GM19438 (cell line): ENCODE measurements around the gene CPED1.
"Not testable (repeated sequence)": the region's sequence is repeated elsewhere in the genome, so short reads cannot be mapped to it uniquely, and the experiment has no call there.

Source experiments
- ATAC-seq: cut with Tn5 transposase; IDR thresholded peaks from one replicate; pipeline ENCODE4 v1.9.1; 2021; ENCODE audit warnings: low read depth; ENCODE audit not compliant: unreplicated experiment

Gene CPED1

DNA sequence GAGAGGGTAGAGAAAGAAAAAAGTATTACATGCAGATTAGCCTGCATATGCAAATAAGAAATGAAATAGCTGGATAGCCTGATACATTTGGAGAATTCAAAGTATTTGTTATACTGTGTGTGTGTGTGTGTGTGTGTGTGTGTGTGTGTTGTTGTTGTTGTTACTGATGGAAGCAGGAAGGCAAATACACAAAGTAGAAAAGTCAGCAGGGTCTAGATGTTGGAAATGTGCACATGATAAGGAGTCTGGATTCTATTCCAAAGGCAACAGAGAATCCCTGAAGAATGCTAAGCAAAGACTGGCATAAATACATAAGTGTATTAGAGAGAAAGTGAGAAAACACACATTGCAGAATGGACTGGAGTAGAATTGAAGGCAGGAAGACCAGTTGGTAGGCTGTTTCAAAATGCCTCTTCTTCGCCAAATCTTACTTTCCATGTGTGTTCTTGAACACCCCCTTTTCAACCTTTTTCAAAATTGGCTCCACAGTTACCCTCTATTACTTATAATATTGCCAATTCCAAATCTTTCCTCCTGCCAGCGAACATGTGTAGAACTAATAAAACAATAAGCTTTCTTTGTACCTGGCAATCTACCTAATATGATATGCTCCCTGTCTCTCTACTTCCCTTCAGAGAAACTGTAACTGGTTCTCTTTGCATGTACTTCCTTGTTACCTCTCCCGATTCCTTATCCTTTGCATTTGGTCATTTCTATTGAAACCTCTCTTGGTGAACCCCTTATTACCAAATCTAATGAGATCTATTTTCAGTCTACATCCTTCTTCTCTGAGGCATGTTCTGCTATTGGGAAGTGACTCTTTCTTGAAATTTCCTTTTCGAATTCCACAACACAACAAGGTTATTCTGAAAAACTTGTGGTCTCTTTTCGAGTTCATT is 6.2 kb downstream of the CPED1 start:
- ATAC-seq: no peak

DNA sequence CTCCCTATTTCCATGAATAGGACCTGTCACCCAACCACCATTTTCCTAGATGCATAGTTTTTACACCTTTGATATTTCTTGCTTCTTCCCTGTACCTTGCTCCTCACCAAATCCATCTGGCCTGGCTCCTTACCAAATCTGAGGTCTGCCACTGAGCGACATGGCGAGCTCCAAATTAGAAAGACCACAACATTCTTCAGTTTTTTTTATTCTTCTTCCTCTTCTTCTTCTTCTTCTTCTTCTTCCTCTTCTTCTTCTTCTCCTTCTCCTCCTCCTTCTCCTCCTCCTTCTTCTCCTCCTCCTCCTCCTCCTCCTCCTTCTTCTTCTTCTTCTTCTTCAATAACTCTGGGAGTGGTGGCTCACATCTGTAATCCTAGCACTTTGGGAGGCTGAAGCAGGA is 7.1 kb downstream of the CPED1 start:
- ATAC-seq: no peak

GRCh38 chr7:120996333-120996987 is 7.9 kb downstream of the CPED1 start:
- ATAC-seq: no peak

DNA sequence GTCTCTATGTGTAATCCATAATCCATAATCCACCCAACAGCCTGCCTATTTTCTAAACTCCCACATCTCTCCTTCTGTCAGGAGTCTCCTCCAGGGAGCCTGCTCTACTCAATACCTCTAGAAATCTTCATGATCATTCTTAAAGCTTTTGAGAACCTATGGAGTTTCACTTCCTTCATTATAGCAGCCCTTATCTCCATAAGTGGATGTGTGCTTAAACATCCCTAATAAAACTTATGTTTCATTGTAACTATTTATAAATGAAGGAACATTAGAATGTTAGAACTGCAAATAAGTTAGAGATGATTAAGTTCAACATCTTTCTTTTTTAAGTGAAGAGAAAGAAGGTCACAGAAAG is 8.5 kb downstream of the CPED1 start:
- ATAC-seq: no peak

DNA sequence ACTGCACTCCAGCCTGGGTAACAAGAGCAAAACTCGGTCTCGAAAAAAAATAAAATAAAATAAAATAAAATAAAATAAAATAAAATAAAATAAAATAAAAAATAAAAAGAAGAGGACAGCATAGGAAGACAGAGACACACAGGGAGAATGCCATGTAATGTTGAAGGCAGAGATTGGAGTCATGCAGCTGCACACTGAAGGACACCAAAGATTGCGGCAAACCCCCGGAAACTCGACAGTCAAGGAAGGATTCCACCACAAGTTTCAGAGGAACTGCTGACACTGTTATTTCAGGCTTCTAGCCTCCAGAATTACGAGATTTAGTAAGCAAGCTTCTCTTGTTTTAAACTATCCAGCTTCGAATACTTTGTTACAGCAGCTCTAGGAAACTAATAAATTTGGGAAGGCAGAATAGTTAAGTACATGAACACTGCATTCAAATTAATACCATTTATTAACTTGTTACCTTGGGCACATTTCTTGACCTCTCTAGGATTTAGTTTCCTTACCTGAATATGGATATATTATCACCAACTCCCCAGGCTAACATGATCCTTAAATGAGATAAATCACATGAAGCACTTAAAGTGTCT is 9.5 kb downstream of the CPED1 start:
- ATAC-seq: no peak

- no peak for ATAC-seq
Measured at GRCh38 chr7:120998520-120998919, 10.0 kb downstream of the CPED1 start.

- no peak for ATAC-seq
Measured at GRCh38 chr7:120998996-120999565, 10.6 kb downstream of the CPED1 start.

- no peak for ATAC-seq
Measured at GRCh38 chr7:121000081-121000983, 11.8 kb downstream of the CPED1 start.

- ATAC-seq: no peak
Measured at GRCh38 chr7:121001234-121001906, 12.9 kb downstream of the CPED1 start.

DNA sequence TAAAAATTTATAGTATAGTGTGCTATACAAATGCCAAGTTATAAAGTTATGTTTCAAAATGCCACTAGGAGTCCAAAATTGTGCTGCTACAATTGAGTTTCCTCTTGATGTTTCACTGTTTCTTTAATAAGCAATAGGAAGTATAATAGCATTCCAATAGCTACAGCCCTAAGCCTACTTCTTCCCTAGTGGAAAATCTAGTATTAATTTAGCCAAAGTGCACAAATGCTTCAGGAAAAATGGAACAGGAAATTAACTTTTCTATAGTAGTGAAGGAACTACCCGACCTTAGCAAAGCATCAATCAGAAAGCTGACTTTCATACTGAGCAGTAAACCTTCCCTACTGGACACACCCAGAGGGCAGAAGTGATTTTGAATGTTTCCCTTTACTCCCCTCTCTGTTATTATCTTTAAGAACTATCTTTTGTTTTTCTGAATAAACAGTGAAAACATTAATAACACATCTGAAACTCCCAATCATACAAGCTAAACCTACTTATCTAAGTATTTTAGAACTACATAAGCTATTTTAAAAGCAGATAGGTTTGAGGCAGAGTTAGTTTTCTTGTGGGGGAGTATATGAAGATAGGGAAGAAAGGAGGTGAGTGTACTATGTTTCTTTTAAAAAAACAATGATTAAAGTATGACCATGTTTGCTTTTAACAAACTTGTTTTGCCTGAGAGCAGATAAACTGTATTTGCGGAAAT is 13.7 kb downstream of the CPED1 start:
- ATAC-seq: no peak

DNA sequence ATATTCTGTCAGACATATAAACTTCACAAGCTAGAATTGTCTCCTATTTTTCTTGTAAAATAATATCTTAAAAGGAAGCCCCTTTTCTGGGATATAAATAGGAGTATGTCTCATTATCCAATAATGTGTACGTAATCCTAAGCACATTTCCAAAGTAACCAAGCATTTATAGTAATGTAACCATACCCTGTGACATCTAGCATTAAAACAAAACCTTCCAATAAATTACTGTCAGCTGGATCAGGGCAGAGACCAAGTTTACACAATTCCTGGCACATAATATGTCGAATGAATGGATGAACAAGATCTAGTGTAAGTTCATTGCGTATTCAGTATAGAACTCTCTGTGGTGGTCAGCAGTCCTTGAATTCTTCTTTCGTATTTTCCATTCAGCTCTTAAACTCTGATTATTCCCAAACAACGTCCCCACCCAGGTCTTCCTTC is 14.3 kb downstream of the CPED1 start:
- no peak for ATAC-seq

GRCh38 chr7:121003986-121004685 is 15.6 kb downstream of the CPED1 start:
- ATAC-seq: no peak

- not testable (repeated sequence) for ATAC-seq
Measured at GRCh38 chr7:121005058-121005457, 16.5 kb downstream of the CPED1 start.

- no peak for ATAC-seq
Measured at GRCh38 chr7:121005996-121006584, 17.6 kb downstream of the CPED1 start.

DNA sequence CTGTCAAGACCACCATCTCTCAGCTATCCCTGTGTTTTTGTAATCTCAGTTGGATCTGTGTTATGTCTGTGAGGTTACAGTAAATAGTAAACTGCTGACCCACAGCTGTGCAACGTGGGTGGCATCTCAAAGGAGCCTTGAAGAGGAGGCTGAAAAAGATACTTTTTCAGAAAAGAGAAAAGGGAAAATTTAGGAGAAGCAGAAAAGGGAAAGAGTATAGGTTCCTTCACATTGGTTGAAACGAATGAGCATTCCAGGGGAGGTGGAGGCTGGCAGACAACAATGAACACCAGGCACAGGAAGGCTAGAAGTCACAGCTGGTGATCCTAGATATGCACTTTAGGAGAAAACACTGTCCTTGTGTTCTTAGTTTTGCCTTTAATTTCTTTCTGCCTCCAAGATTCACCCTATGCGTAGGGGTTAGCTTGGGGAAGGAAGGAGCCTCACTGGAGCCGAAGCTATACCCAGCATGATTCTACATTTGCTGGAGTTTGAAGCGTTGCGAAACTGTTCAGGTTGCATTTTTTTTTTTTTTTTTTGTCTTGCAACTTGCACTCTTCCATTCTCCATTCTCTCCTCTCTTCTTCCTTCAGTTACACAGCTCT is 18.3 kb downstream of the CPED1 start:
- ATAC-seq: no peak

- ATAC-seq: no peak
Measured at GRCh38 chr7:121008816-121009215, 20.3 kb downstream of the CPED1 start.

DNA sequence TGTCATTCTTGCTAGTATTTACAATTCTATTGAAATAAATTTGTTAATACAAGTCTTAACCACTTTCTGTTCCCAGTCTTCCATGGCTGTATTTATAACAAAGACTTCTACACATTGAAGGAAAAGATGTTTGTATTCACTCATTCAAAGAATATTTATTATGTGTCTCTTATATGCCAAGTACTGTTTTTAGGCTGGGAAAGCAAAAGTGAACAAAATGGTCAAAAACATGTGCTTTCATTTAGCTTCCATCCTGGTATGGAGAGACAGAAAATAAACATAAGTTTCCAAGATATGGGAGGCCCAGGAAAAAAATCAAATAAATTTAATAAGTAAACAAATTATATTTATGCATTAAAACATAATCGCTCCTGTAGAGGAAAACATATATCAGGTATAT is 22.9 kb downstream of the CPED1 start:
- ATAC-seq: no peak
